HepG2 (cell line): ENCODE measurements around the gene BABAM2. TPM values are rescaled to one million over a fixed set of nuclear protein-coding genes. Genes with fewer than 3 reads are reported as not detected.

ENCODE experiments used
- ARNT ChIP-seq: fragments of 450-650 bp; IDR thresholded peaks from 2 replicates; pipeline ENCODE4 v1.6.1; 2017
- ARNT2 ChIP-seq: sonication (generic); formaldehyde crosslinking; IDR thresholded peaks from 2 replicates; pipeline ENCODE4 v1.8.0; 2022; ENCODE audit warnings: mild to moderate bottlenecking, low read depth, missing genetic modification reagents, moderate library complexity
- CEBPG ChIP-seq: IDR thresholded peaks from 2 replicates; pipeline ENCODE4 v1.6.1; 2016
- FOXA1 ChIP-seq, 2 experiments: fragments of 450-650 bp in 1 of 2; sonication (generic) in 1 of 2; formaldehyde crosslinking in 1 of 2; IDR thresholded peaks; 2 replicates each; pipeline versions ENCODE4 v1.4.0 to v1.6.1; 2016 to 2020; ENCODE audit warnings: missing genetic modification reagents in 1 of 2
- FOXP4 ChIP-seq: sonication (generic); formaldehyde crosslinking; IDR thresholded peaks from 2 replicates; pipeline ENCODE4 v1.4.0; 2020; ENCODE audit warnings: missing genetic modification reagents
- GZF1 ChIP-seq: sonication (generic); formaldehyde crosslinking; IDR thresholded peaks from 2 replicates; pipeline ENCODE4 v1.5.1; 2020; ENCODE audit warnings: mild to moderate bottlenecking, missing genetic modification reagents
- JDP2 ChIP-seq: sonication (generic); formaldehyde crosslinking; IDR thresholded peaks from 2 replicates; pipeline ENCODE4 v1.8.1; 2022; ENCODE audit warnings: missing genetic modification reagents, borderline replicate concordance
- KDM2A ChIP-seq: sonication (generic); formaldehyde crosslinking; IDR thresholded peaks from 2 replicates; pipeline ENCODE4 v1.4.0; 2020; ENCODE audit warnings: low read depth, missing genetic modification reagents, borderline replicate concordance
- KLF13 ChIP-seq: sonication (generic); formaldehyde crosslinking; IDR thresholded peaks from 2 replicates; pipeline ENCODE4 v1.4.0; 2020; ENCODE audit warnings: mild to moderate bottlenecking, missing genetic modification reagents
- MED1 ChIP-seq: sonication (generic); formaldehyde crosslinking; IDR thresholded peaks from 2 replicates; pipeline ENCODE4 v1.4.0; 2020; ENCODE audit warnings: missing genetic modification reagents
- NFE2L2 ChIP-seq: fragments of 150-350 bp; IDR thresholded peaks from 2 replicates; pipeline ENCODE4 v1.6.1; 2014; ENCODE audit warnings: low read length
- RARA ChIP-seq: IDR thresholded peaks from 2 replicates; pipeline ENCODE4 v1.6.1; 2016; ENCODE audit warnings: missing genetic modification reagents, missing compliant biosample characterization
- REL ChIP-seq: sonication (generic); formaldehyde crosslinking; conservative IDR thresholded peaks from 2 replicates; pipeline ENCODE4 v1.8.0; 2022; ENCODE audit warnings: mild to moderate bottlenecking, missing genetic modification reagents, moderate library complexity
- RFX1 ChIP-seq: fragments of 450-650 bp; IDR thresholded peaks from 2 replicates; pipeline ENCODE4 v1.6.1; 2017
- SALL1 ChIP-seq: sonication (generic); formaldehyde crosslinking; IDR thresholded peaks from 2 replicates; pipeline ENCODE4 v1.8.0; 2022; ENCODE audit warnings: mild to moderate bottlenecking, missing genetic modification reagents
- SMC3 ChIP-seq: IDR thresholded peaks from 2 replicates; pipeline ENCODE4 v1.6.1; 2011; ENCODE audit warnings: low read length, improper control_type of control experiment
- SOX5 ChIP-seq: IDR thresholded peaks from 2 replicates; pipeline ENCODE4 v1.6.1; 2016; ENCODE audit warnings: borderline replicate concordance
- TAF15 ChIP-seq: fragments of 200-400 bp; formaldehyde crosslinking; IDR thresholded peaks from one replicate; pipeline ENCODE4 v1.6.1; 2018; ENCODE audit warnings: mild to moderate bottlenecking, low read depth, low read length; ENCODE audit not compliant: poor library complexity, severe bottlenecking
- TBX3 ChIP-seq: fragments of 450-650 bp; IDR thresholded peaks from 2 replicates; pipeline ENCODE4 v1.6.1; 2017; ENCODE audit warnings: antibody characterized with exemption, mild to moderate bottlenecking, inconsistent platforms, borderline replicate concordance
- TEAD3 ChIP-seq: optimal IDR thresholded peaks from 2 replicates; pipeline ENCODE3; 2016; ENCODE audit warnings: borderline replicate concordance
- THAP7 ChIP-seq: sonication (generic); formaldehyde crosslinking; IDR thresholded peaks from 2 replicates; pipeline ENCODE4 v1.8.1; 2023; ENCODE audit warnings: mild to moderate bottlenecking, missing genetic modification reagents
- TSC22D2 ChIP-seq: sonication (generic); formaldehyde crosslinking; IDR thresholded peaks from 2 replicates; pipeline ENCODE4 v1.5.1; 2020; ENCODE audit warnings: missing genetic modification reagents, mild to moderate bottlenecking, borderline replicate concordance
- ZFP37 ChIP-seq: sonication (generic); formaldehyde crosslinking; IDR thresholded peaks from 2 replicates; pipeline ENCODE4 v1.4.0; 2020; ENCODE audit warnings: missing genetic modification reagents, borderline replicate concordance
- ZMAT5 ChIP-seq: sonication (generic); formaldehyde crosslinking; IDR thresholded peaks from 2 replicates; pipeline ENCODE4 v1.5.0; 2020; ENCODE audit warnings: mild to moderate bottlenecking, low read depth, missing genetic modification reagents, borderline replicate concordance
- ZMYM2 ChIP-seq: sonication (generic); formaldehyde crosslinking; IDR thresholded peaks from 2 replicates; pipeline ENCODE4 v1.8.0; 2022; ENCODE audit warnings: mild to moderate bottlenecking, missing genetic modification reagents
- ZNF234 ChIP-seq: sonication (generic); formaldehyde crosslinking; conservative IDR thresholded peaks from 2 replicates; pipeline ENCODE4 v1.5.1; 2020; ENCODE audit warnings: mild to moderate bottlenecking, missing genetic modification reagents
- ZNF556 ChIP-seq: sonication (generic); formaldehyde crosslinking; IDR thresholded peaks from 2 replicates; pipeline ENCODE4 v1.4.0; 2020; ENCODE audit warnings: mild to moderate bottlenecking, missing genetic modification reagents, borderline replicate concordance
- ZNF572 ChIP-seq: sonication (generic); formaldehyde crosslinking; IDR thresholded peaks from 2 replicates; pipeline ENCODE4 v1.5.1; 2020; ENCODE audit warnings: mild to moderate bottlenecking, missing genetic modification reagents
- ZNF605 ChIP-seq: sonication (generic); formaldehyde crosslinking; IDR thresholded peaks from 2 replicates; pipeline ENCODE4 v1.8.0; 2022; ENCODE audit warnings: mild to moderate bottlenecking, missing genetic modification reagents
- ZNF740 ChIP-seq: sonication (generic); formaldehyde crosslinking; IDR thresholded peaks from 2 replicates; pipeline ENCODE4 v1.4.0; 2020; ENCODE audit warnings: missing genetic modification reagents
- polyA plus RNA-seq, 8 experiments: library from polyadenylated mRNA; depleted of rRNA in 3 of 8; stranded (reverse) in 7 of 8; unstranded in 1 of 8; fragments of >200 nt; fragmentation: Illumina TruSeq in 4 of 8; extraction: Trizol in 4 of 8; gene quantifications; 2 replicates each; pipeline versions ENCODE4 v1.2.1 to v1.2.3, GENCODE V29; 2011 to 2016; ENCODE audit warnings: low read depth in 4 of 8, missing spikeins in 1 of 8, mixed read lengths in 1 of 8; ENCODE audit not compliant: insufficient read depth in 1 of 8
- total RNA-seq, 5 experiments: library from RNA; depleted of rRNA; stranded (reverse); fragments of >200 nt; fragmentation: Illumina TruSeq; extraction: Trizol; gene quantifications; 2 replicates each; pipeline ENCODE4 v1.2.3, GENCODE V29; 2016; ENCODE audit warnings: low read depth in 1 of 5

BABAM2 gene
- total and polyA plus RNA-seq, 2 of the 13 experiments (the other 11 are each of a cell fraction or from before 2014, with no cell fraction given) = 24.9 to 28.0 TPM

GRCh38 chr2:27916293-27916995 is 25.9 kb downstream of the BABAM2 start (continued):
- TF ChIP-seq ZMAT5 (CRISPR knock-in tag) (no peak), CEBPG (CRISPR knock-in tag) (peak; percentile 63), TEAD3 (CRISPR knock-in tag) (peak; percentile 88), ZNF740 (CRISPR knock-in tag) (no peak), RARA (CRISPR knock-in tag) (peak; percentile 89), ZNF605 (CRISPR knock-in tag) (no peak), ZNF234 (CRISPR knock-in tag) (no peak), FOXA1 (IDR thresholded peaks at IDR 0.05) (no peak), FOXA1 (CRISPR knock-in tag; IDR thresholded peaks at IDR 0.05) (peak; percentile 22; the same call in 1 of the 2 replicates), ZFP37 (CRISPR knock-in tag) (no peak), ZNF572 (no peak), RFX1 (no peak), TSC22D2 (no peak), ZMYM2 (CRISPR knock-in tag) (no peak), TBX3 (no peak), TAF15 (no peak), ARNT (no peak), KDM2A (CRISPR knock-in tag) (no peak), SOX5 (CRISPR knock-in tag) (peak; percentile 56; the same call in 1 of the 2 replicates), FOXP4 (CRISPR knock-in tag) (peak; percentile 47; the same call in 1 of the 2 replicates), NFE2L2 (no peak), KLF13 (CRISPR knock-in tag) (no peak), MED1 (CRISPR knock-in tag) (peak; percentile 95), SMC3 (no peak), JDP2 (CRISPR knock-in tag) (no peak), REL (no peak), GZF1 (CRISPR knock-in tag) (no peak), ARNT2 (CRISPR knock-in tag) (no peak), ZNF556 (no peak), THAP7 (CRISPR knock-in tag) (no peak), SALL1 (CRISPR knock-in tag) (peak; percentile 94; the same call in 1 of the 2 replicates)
